HG02840 (cell line): ENCODE data around the gene CDH6.

Experiments used
- ATAC-seq: cut with Tn5 transposase; IDR thresholded peaks from one replicate; pipeline ENCODE4 v1.9.1; 2021; ENCODE audit warnings: mild to moderate bottlenecking, moderate library complexity, moderate number of reproducible peaks; ENCODE audit not compliant: unreplicated experiment, low FRiP score

Gene CDH6

DNA sequence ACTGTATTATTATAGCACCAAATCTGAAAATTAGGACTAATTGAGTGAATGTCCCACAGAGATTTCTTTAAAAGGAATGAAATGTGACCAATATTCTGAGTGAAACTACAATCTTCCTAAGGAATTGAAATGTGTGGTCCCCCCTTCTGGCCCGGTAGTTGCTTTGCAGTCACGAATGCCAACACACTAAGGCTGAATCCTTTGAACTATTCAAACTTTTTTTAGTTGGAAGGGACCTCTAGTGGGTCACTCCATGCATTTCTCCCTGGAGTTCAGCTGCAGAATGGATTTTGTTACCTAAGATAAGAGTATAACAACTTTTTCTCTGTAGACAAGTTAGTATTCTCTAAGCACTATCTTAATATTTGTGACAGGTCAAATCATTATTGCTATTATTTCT lies 2.8 kb downstream of the CDH6 start:
- ATAC-seq: no peak

DNA sequence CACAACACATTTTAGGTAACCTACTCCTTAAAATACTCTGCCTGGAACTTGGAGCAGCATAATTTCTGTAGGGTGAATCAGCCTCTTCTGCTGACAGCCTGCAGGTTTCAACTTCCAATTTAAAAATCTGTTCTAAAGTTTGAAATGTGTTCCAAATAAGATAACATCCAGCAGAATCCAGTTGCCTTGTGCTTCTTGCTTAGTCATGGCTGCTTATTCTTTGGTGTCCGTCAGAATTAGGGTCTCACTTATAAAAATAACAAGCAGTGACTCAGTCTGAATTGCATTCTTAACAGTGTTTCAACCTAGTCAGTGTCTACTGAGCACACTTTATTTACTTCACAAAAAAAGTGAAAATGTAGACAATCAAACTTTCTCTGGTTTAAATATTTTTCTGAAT lies 3.7 kb downstream of the CDH6 start:
- no peak for ATAC-seq

GRCh38 chr5:31204958-31205357 lies 11.5 kb downstream of the CDH6 start:
- no peak for ATAC-seq

- ATAC-seq: no peak
These were observed 14.6 kb downstream of the CDH6 start for GRCh38 chr5:31208043-31208442.

DNA sequence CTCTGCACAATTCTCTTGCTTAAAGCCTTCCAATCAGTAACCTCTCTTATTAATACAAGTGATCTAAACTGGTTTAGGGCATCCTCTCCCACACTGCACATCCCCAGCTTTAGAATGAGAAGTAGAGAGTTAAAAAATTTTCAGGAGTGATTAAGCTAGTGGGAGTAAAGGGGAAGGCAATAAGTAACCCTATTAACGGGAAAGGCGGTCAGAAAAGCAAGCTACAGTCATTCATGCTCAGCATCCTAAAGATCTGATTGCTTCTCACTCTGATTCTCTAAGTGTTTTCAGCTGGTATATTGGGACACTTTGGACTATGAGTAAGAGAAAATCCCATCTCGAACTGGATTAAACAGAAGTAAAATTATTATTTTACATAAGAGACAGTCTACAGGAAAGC lies 15.8 kb downstream of the CDH6 start:
- ATAC-seq: no peak

GRCh38 chr5:31211098-31211497 lies 17.6 kb downstream of the CDH6 start:
- ATAC-seq: no peak

- ATAC-seq: no peak
These were observed 19.8 kb downstream of the CDH6 start for GRCh38 chr5:31213257-31213656.

- ATAC-seq: no peak
These were observed 20.2 kb downstream of the CDH6 start for GRCh38 chr5:31213705-31214121.

DNA sequence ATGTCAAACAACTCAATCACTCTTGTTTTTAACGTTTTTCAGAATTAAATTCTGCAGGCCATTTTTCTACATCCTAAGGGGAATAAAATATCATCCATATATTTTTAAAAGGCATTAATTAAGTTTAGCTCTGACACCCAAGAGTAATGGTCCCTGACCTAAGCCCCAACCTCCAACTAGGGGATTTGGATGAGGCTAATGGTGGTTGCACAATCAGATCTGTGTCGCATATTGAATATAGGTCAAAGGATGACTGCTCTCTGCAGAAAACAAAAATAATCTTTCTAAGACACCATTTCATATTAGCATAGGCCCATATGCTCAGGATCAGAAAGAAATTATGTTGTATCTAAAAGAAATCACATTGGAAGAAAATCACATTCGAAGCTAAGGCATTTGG lies 20.7 kb downstream of the CDH6 start:
- no peak for ATAC-seq

DNA sequence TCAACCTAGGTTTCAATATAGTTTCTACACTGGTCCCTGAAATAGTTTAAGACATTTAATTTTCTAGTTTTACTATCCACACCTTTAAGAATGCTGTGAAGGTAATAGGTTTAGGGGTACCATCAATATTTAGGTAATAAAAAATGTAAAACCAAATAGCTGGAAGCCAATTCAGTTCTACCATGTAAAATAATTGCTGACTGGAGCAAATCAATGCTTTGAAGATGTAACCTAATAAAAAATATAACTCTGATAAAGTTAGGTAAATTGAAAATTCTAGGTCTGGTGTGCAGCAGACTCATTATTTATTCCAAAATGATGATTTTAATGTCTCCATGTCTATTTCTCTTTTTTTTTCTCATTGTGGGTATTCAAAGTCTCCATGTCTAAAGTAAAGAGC lies 21.8 kb downstream of the CDH6 start:
- no peak for ATAC-seq

DNA sequence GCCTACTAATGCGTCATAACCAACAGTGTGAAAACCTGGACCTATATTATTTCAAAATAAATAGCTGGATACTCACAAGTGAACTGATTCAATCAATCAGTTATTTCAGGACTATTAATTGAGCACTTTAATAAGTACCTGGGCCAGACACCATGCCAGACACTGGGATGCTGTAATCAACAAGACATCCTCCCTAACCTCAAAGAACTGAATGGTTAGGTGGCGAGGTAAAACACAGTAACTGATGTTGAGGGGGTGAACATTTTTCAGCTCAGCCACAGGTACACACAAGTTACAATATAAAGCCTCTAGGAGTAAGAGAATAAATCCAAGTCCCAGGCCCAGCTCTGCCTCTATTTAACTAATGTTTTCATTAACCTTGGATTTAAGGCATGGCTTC lies 24.0 kb downstream of the CDH6 start:
- ATAC-seq: no peak

DNA sequence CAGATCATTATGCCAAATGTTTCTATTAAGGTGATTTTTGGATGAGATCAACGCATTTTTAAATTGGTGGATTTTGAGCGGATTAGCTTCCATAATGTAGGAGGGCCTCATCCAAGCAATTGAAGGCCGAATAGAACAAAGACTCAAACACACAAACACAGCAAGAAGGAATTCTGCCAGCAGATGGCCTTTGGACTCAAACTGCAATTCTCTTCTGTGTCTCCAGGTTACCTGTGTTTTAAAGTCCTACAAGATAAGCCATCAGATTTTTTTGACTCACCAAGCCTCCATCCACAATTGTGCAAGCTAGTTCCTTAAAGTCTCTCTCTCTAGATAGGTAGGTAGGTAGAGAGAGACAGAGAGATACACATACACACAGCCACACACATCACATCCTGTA lies 25.5 kb downstream of the CDH6 start:
- ATAC-seq: no peak

GRCh38 chr5:31221001-31221400 lies 27.5 kb downstream of the CDH6 start:
- no peak for ATAC-seq

GRCh38 chr5:31225118-31225517 lies 31.6 kb downstream of the CDH6 start:
- ATAC-seq: no peak

DNA sequence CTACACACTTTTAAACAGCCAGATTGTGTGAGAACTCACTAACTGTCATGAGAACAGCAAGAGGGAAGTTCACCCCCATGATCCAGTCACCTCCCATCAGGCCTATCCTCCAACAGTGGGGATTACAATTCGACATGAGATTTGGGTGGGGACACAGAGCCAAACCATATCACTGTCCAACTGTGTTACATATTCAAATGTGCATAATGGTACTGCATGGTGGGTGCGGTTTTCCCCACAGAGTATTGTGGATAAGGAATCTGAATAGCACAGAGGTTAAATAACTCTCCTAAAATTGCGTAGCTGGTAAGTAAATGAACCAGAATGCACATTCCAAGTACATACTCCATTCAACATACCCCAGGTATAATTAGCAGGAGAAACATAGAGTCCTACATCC lies 32.1 kb downstream of the CDH6 start:
- no peak for ATAC-seq

GRCh38 chr5:31226651-31227050 lies 33.2 kb downstream of the CDH6 start:
- ATAC-seq: no peak

DNA sequence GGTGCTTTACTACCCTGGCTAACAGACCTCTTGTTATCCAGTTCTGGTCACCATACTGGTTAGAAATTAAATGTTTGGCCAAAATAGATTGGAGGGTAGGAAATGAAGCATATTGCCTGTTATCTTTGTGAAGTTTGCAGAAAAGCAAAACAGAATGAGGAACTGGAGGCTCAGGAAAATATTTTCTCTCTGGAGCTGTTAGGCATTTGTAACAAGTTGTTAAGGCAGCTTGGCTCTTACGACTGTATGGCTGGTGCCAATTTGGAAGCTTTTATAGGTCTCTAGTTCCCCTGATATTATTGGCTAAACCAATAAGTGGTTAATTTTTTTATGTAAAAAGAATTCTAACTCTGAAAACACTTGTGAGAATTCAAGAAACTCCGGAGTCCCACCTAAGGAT lies 35.8 kb downstream of the CDH6 start:
- ATAC-seq: no peak

DNA sequence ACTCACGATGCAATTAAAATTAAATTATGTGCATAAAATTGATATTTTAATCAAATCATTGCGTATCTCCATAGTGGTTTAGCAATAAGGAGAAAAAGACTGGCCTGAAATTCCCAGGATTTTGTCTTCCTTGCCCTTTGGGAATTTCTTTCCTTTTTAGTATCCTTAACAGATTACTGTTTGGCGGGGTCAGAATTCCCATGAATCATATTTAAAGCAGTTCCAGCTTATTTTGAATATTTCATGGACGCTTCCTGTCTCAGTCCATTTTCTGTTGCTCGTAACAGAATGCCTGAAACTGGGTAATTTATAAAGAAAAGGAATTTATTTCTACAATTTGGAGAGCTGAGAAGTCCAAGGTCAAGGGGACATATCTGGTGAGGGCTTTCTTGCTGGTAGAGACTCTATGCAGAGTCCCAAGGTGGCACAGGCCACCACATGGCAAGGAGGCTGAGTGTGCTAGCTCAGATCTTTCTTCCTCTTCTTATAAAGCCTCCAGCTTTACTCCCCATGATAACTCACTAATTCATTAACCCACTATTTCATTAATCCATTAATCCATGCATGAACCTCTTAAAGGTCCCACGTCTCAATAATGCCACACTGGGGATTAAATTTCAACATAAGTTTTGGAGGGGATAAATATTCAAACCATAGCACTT lies 37.8 kb downstream of the CDH6 start:
- no peak for ATAC-seq

- ATAC-seq: no peak
These were observed 38.9 kb downstream of the CDH6 start for GRCh38 chr5:31232273-31232888.

GRCh38 chr5:31235381-31235780 lies 41.9 kb downstream of the CDH6 start:
- ATAC-seq: no peak

DNA sequence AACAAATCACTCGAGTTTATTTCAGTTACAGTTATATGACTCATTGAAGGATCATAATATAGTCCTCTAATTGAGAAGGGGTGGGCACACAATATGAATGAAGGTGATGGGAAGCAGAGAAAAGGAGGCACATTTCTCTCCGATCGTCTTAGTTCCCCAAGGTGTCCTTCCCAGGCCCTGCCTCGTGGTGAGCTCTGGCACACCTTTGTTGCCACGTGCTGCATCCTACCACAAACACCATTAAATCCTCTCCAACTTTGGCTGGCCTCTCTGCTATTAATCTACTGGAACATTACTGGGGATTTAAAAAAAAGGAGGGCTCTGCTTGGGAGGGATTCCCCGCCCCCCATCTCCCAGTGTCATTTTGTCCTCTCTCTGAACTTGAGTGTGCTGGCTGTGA lies 42.9 kb downstream of the CDH6 start:
- ATAC-seq: no peak

GRCh38 chr5:31237174-31237573 lies 43.7 kb downstream of the CDH6 start:
- ATAC-seq: no peak

DNA sequence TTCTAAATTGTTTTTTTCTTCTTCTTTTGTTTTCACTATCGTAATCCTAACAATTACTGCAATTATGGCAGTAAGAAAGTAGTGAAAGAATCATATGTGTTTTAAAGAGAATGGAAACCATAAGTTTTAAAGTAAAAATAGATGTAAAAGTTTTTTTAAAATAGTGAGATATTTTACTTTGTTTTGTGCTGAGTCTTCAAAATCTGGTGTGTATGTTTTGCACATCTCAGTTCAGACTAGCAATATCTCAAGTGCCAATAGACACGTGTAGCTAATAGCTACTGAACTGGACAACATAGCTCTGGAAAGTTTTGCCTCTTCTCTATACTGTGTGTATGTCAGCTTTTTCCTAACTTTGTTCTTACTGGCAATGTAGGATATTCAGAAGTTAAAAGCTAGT lies 45.0 kb downstream of the CDH6 start:
- ATAC-seq: no peak
